Superior temporal gyrus (tissue), 1 donor: ENCODE measurements around the gene PLP1.
A peak's percentile ranks its signal among the peaks of the same experiment; 100 is the strongest.
"Not testable (repeated sequence)": the region's sequence is repeated elsewhere in the genome, so short reads cannot be mapped to it uniquely, and the experiment has no call there.

Source experiments
- DNase-seq: peaks from one replicate; pipeline ENCODE4 v3.0.0-alpha.2; 2016; ENCODE audit errors: extremely low spot score

The PLP1 gene

GRCh38 chrX:103776546-103776945 lies at the start of gene PLP1:
Gene PLP1, plus strand, starts transcription at chrX:103776840. Its CDS starts 156 bp downstream, at chrX:103776996.
- peak; percentile 78 for DNase-seq

DNA sequence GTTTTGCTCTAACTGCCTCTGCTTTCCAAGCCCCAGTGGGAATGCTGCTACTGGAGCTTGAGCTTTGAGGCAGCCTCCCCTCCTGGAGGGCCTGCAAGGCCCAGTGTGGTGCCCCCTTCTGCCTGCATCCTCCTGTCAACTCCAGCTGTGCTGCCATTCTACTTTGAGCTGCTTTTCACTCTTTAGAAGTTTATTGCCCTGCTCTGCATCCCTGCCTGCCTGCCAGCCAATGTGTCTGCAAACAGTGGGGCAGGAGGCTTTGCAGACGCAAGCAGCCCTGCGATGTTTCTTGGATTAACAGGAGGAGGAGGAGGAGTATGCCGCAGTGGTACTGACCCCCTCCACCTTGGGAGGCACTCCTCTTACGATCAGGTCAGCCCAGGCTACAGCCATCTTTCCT lies 49.5 kb upstream of the PLP1 start:
- DNase-seq: no peak

- DNase-seq: no peak
Observed at GRCh38 chrX:103729015-103729414, 47.6 kb upstream of the PLP1 start.

DNA sequence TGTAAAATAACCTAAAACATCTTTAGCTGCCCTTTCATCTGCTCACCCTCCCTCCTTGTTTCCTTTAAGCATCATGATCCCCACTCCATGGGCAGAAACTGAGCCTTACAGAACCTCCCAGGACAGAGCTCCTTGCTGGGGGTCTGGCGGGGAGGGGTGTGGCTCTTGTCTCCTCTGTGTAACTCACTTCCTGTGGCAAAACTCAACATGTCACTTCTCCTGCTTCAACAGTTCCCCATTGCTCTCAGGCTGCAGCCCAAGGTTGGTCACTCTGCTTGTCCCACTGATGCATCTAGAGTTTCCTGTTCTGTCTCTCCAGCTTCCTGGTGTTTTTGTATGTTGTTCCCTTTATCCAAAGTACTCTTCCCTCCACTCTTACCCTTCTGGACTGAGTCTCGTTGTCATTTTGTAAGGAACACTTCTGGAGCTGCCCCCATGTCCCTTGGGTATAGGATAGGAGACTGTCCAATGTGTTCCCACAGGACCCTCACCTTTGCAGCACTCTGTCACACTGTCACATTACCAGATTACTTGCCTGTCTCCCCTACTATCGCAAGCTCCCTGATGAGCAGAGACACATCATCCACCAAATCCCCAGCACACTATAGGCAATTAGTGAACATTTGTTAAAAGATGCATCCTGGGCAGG lies 46.4 kb upstream of the PLP1 start:
- no peak for DNase-seq

DNA sequence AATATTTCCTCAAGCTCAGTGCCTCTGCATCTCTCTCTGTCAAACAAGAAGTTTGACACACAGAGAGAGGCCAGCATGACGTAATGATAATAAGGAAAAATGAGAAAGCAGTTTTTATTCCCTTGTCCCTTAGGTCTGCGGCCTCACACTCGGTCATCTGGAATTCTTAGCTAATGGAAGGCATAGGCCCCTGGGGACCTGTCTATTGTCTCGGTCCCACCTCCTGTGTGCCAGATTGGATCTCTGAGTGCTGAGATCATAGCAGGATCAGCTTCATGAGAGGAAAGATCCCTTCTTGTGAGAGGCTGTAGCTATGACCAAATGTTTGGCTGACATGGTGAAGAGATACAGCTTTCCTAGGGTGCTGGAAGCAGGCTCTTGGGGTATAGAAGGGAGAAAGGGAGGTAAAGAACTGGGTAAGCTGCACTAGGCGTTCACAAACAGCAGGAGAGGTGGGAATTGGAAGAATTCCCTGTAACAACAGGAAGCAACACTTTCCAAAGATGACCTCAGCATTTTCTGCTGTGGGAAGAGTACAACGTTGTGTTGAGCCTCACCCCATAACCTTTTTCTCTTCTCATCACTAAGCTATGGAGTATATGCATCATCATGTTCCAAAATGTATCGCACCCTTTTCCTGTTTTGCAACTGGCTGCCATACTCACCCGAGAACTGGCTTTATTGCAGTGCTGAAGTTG lies 45.7 kb upstream of the PLP1 start:
- no peak for DNase-seq

GRCh38 chrX:103733017-103733416 lies 43.6 kb upstream of the PLP1 start:
- no peak for DNase-seq

DNA sequence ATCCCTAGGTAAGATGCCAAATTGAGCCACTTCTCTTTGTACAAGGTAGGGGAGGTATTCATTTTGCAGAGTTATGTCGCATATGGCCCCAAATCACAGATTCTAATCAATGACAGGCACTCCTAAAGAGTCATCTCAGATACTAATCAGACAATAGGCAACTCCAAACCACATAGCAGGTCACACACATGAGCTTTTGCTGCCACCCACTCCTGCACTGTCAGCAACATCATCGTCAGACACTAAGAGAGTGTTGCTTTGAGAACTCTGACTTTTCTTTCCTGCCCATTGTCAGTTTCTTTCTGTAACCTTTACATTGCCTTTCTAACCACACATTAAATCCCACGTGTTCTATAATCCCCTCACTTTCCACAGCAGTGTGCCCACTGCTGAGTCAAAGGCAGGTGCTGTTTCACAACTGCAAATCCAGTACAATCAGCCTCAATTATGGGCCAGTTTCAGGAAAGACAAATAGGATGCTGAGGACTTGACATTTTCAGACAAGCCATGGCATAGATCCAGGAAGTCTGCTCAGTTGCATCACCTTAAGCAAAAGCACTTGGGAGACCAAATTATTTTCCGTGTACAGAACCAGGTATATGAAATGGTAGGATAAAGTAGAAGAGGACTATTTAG lies 42.4 kb upstream of the PLP1 start:
- no peak for DNase-seq

- no peak for DNase-seq
Observed at GRCh38 chrX:103737696-103738095, 38.9 kb upstream of the PLP1 start.

- no peak for DNase-seq
Observed at GRCh38 chrX:103739421-103739820, 37.2 kb upstream of the PLP1 start.

DNA sequence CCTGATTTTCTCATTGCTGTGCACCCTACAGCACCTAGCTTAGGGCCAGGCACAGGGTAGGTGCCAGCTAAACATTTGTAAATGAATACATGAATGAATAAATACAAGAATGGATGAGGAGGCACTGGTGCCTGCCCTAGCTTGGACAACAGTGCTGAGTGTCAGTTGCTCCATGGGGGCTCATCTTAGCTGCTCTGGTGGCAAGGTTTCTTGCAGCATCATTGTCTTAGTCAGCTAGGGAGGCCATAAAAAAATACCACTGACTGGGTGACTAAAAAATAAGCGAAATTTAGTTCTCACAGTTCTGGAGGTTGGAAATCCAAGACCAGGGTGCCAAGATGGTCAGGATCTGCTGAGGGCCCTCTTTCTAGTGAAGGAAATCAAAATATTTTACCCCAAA lies 34.8 kb upstream of the PLP1 start:
- DNase-seq: no peak

- DNase-seq: no peak
Observed at GRCh38 chrX:103742339-103742738, 34.3 kb upstream of the PLP1 start.

DNA sequence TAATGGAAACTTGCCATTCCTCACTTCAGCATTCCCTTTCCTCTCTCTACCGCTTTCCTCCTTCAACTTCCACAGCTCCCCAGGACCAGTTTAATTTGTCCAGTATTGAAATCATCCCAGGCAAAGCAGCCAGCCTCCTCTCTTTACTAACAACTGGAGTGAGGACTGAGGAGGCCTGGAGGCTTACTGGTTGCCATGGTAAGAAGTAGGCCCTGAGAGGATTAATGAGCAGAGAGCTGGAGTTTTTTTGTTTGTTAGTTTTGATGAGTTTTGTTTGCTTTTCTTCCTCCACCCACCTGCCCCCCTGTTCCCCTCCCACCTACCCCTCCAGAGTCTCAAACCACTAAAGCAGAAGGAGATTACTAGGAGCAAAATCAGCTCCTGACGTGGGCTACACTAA lies 29.5 kb upstream of the PLP1 start:
- DNase-seq: no peak

GRCh38 chrX:103754401-103754800 lies 22.2 kb upstream of the PLP1 start:
- no peak for DNase-seq

DNA sequence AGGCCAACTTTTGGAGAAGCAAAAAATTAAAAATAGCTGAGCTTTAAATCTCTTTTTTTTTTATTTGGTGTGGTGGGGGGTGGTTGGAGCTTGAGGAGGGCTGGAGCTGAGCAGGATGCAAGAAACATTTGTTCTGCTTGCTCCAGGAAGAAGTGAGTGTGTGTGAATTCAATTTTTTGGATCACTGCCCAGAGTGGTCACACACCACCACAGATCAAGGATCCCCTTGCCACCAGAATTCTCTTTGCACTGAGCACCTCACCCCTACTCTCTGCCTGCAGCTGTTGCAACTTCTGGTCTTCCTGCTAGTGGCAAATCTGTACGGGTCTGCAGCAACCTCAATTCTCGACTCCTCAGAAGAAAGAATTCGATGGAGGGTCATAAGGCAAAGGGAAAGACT lies 19.9 kb upstream of the PLP1 start:
- no peak for DNase-seq

- DNase-seq: no peak
Observed at GRCh38 chrX:103758555-103758954, 18.1 kb upstream of the PLP1 start.

GRCh38 chrX:103763541-103763940 lies 13.1 kb upstream of the PLP1 start:
- DNase-seq: not testable (repeated sequence)

DNA sequence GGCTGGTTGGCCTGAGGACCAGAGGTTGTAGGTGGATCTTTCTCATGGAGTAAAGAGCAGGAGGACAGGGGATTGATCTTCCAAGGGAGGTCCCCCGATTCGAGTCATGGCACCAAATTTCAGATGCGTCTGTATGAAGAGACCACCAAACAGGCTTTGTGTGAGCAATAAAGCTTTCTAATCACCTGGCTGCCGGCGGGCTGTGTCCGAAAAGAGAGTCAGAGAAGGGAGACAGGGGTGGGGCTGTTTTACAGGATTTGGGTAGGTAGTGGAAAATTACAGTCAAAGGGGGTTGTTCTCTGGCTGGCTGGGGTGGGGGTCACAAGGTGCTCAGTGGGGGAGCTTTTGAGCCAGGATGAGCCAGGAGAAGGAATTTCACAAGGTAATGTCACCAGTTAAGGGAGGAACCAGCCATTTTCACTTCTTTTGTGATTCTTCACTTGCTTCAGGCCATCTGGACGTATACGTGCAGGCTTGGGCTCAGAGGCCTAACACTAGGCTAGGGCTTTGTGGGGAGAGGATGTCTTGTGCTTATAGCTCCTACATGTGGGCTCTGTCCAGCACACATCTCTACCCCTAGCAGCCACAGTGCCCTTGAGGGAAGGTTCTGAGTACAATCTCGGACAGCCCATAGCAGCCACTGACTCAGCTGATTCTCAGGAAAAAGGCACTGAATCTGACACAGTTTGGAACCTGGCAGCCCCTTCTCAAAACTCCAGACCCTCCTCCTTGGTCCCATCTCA lies 9.7 kb upstream of the PLP1 start:
- not testable (repeated sequence) for DNase-seq

- DNase-seq: peak; percentile 71
Observed at GRCh38 chrX:103773445-103773844, 3.2 kb upstream of the PLP1 start.

- DNase-seq: peak; percentile 84
Observed at GRCh38 chrX:103774070-103774642, 2.5 kb upstream of the PLP1 start.

DNA sequence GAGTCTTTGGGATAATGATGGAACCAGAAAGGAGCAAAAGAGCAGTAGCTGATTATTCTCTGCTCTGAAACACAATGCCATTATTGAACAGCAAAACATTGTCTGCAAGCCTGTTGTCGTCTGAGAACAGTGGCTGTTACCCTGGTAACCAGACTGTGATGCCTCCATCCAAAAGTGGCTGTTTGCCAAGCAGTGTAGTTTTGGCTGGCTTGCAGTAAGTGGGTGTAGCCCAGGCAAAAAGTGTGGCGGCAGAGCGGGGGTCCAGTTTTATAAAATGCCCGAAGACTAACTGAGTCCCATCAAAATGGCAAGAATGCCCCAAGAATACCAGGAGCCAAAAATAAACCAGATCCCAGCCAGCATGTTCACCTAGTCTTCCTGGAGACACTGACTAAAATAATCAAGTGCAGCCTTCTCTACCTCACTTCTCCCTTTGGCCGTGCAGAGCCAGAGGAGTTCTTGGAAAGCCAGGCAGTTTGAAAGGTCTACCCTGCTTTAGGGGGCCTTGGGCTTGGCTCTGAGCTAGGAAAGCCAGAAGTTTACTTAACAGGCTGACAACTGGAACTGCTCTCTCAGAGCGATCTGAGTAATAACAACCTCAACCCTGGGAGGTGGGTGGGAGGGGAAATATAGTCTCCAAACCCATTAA lies 2.6 kb downstream of the PLP1 start:
- peak; percentile 60 for DNase-seq

- peak; percentile 82 for DNase-seq
Observed at GRCh38 chrX:103780336-103781061, 3.9 kb downstream of the PLP1 start.
